A204.1 (cell line): ENCODE data around the gene MBP.
"Not testable (repeated sequence)": the region's sequence is repeated elsewhere in the genome, so short reads cannot be mapped to it uniquely, and the experiment has no call there.

Experiments
- FAIRE-seq: peaks from 2 replicates; lab custom pipeline; 2012; peaks lifted over from hg19 to GRCh38; lab: Jason Lieb, UNC

MBP gene

DNA sequence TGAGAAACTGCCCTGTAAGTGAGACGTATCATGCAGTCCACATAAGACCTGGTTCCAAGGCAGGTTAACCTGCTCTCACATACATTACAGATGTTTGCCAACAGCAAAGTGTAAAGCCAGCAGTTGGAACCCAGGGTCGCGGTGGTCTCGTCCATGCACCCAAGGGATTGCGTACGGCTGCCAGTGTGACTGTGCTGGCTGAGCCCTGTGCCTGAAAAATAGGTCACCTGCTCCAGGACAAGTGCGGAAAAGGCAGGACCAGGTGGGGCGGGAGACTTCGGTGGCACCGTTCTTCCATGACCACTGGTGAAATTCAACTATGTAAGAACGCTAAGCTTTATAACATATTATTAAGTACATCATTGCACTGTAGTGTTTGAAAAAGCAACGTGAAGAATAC, 110.5 kb downstream of the MBP start:
- FAIRE-seq = no peak

DNA sequence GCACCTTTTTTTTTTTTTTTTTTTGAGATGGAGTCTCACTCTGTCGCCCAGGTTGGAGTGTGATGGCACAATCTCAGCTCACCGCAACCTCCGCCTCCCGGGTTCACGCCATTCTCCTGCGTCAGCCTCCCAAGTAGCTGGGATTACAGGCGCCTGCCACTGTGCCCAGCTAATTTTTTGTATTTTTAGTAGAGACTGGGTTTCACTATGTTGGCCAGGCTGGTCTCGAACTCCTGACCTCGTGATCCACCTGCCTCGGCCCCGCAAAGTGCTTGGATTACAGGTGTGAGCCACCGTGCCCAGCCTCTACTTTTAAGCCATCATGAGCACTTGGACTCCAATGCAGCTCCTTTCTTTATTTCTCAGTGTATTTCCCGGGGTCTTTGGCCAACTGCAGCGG, 111.1 kb downstream of the MBP start:
- FAIRE-seq = not testable (repeated sequence)

DNA sequence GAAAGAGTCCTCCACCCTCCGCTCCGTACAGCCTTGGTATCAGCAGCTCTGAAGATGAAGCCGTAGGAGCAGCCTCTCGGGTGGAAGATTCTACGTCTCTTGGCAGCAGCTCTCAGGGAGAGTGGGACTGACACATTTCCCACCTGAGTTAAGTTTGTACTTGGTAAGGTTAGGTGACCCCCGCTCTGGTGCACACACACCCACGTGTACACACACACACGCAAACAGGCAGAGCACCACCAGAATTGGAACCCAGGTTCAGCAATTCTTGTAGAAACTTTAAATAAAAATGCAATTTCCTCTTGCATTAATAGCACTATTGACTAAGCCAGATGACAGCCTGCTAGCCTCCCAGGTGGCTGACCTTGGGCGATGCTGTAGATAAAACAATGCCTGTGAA, 111.5 kb downstream of the MBP start:
- no peak for FAIRE-seq

DNA sequence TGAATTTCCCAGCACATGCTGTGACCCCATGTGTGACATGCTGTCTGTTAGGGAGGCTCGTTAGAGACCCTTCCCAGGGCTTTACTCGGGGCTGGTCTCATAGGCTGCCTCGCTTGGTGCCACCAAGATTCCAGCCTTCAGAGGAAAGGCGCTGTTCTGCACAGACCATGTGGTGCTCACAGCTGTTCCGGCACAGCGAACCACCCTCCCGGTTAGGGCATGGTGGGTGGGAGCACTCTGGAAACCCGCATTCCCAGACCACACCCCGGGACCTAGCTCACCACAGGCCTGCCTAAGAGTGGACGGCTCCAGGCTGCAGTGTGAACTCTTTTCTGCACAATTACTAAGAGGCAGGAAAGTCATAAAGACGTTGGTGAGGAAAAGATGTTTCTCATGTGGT, 112.0 kb downstream of the MBP start:
- FAIRE-seq = no peak

DNA sequence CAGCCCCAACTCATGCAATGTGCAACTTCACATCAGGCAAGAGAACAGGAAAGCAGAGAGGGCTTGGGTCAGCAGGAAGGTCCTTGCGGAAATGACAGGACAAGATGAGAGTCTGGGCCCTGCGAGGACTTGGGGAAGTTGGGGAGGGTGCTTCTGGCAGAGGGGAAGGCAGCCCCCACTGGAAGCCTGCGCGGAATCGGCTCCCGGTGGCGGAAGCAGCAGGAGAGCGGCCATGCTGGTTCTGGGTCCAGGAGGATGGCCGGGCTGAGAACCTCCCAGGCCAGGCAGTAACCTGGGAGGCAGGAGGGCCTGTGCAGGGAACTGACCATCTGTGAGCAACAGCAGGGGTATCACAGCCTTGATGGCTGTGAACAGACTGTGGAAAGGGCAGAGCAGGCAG, 112.9 kb downstream of the MBP start:
- no peak for FAIRE-seq

DNA sequence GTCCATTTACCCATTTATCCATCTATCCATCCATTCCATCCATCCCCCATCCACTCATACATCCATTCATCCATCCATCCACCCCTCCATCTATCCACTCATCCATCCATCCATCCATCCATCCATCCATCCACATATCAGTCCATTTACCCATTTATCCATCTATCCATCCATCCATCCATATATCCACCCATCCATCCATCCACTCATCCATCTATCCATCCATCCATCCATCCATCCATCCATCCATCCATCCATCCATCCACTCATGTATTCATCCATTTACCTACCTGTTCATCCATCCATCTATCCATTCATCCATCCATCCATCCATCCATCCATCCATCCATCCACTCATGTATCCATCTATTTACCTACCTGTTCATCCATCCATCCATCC, 113.9 kb downstream of the MBP start:
- not testable (repeated sequence) for FAIRE-seq

DNA sequence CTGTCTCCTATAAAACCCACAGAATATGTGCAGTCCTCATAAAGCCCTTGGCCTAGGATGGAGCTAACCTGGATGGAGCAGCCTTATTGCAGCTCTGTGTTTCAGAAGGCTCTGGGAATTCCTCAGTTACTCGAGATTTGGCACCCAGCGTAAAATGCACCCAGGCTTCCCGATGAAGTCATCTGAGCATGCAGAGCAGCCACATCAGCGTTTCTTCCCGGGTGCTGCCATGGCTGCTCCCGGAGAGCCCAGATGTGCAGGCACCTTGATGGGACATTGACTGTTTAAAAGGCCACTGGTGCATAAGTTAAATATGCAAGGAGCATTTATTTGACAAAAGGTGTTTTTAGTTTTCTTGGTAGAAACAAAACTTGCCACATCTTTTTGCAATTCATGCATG, 115.2 kb downstream of the MBP start:
- no peak for FAIRE-seq

DNA sequence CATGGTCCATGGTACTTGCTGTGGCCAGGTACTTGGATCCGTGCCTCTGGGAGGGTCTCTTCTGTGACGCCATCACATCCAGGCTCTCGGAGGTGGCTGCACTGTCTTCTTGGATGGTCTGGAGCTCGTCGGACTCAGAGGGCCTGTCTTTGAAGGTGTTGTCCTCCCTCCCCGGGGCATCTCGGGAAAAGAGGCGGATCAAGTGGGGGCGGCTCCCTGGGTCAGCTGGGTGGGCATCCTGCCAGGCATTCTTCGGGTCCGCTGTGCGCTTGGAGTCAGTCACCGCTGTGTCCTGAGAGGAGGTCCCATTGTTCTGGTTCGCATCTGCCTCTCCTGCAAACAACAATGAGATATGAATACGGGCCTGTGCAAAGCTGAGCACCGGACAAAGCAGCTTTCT, 115.6 kb downstream of the MBP start:
- FAIRE-seq = no peak

DNA sequence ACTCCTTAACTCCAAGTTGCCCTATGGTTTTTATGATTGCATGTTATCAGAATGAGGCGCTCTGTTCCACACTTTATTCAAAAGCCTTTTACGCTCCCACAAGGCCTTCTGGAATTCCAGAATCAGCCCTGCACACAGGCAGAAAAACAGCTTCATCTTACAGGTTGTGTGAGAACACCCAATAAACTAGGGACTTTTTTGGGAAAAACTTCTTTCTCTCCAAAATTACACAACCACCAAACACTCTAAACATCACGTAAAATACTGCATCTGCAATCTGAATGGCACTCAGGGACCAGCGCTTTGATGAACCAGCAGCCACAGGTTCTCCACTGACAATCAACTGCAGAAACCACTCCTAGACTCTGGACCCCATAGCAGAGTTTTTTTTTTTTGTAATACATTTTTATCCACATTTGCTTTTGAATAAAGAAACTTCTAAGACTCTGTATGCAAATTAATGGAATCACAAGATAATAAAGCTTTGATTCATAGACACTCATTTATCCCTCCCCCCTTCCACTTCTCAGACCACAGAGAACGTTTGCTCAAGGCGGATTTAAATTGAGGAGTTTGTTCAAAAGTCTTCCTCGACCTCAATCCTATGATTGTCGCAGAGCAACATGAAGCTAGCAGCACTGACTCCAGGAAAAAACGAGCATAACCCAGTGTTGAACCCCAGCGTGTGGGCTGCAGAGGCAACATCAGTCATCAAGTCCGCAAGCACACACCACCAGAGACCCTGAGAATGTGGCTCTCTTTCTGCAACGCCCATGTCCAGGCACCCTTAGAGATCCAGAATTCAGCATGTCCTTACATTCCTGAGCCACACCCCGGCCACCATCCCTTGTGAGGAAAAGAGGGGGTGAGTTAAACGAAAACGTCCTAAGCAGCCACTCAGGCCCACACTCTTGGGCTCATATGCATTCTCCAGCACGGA, 116.5 kb downstream of the MBP start:
- no peak for FAIRE-seq

DNA sequence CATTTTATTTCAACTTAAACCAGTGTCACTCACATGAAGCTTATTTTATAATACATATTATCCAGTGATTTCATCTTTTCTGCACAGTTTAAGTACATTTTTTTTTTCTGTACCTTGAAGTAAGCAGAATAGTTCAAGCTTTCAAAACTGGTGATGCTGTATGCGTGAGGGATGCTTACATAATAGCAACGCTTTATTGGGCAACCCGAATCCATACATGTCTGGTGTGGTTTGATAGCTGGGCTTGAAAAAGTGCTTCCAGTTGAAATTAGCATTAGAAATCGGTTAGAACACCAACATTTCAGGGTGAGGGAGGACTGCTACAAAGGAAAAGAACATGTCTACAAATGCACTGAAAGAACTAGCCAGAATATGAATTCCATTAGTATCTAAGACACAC, 117.4 kb downstream of the MBP start:
- no peak for FAIRE-seq

DNA sequence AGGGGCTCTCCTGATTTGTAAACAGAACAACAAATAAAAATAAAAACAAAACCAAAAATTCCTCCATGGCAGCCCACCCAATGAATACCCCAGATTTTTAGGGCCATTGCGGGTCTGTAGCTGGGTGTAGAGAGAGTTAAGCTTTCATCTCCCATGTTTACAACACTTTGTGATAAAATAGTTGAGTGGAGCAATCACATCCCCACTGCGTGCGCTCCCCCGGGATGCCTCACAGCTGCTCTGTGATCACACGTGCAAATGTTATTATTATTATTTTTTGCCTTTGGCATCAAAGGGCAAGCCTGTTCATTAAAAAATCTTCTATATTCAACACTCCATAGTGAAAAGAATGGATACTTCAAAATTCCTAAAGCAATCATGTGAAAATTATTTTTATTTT, 118.0 kb downstream of the MBP start:
- no peak for FAIRE-seq

DNA sequence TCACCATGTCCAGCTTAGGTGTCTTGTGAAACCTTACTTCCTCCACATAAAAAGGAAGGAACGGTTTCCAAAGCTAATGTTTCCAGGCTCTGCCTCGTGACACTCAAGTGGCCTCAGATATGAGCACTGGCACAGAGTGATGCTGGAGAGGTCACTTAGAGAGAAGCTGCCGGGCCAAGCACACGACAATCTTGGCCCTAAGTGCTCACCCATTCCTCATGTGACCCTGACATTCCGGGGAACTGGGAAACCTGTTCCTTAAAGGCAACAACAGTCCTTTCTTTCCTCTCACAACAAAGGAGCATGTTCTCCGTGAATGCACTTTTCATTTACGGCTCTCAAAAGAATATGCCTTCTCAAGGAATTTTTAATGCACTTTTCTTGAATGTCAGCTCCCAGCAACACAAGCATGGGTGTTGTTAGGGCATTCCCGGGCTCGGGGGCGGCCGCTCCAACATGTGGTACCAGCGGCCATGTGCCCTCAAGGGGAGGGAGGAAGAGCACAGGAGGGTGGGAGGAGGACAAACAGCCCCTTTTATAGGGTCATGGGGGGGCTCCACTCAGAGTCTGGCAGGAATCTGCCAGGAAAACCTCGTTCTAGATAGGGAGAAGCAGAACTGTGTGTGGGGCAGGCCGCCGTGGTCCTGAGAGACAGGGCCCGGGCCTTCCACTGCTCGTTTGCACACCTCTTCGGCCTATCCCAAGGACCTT, 118.6 kb downstream of the MBP start:
- FAIRE-seq = no peak

DNA sequence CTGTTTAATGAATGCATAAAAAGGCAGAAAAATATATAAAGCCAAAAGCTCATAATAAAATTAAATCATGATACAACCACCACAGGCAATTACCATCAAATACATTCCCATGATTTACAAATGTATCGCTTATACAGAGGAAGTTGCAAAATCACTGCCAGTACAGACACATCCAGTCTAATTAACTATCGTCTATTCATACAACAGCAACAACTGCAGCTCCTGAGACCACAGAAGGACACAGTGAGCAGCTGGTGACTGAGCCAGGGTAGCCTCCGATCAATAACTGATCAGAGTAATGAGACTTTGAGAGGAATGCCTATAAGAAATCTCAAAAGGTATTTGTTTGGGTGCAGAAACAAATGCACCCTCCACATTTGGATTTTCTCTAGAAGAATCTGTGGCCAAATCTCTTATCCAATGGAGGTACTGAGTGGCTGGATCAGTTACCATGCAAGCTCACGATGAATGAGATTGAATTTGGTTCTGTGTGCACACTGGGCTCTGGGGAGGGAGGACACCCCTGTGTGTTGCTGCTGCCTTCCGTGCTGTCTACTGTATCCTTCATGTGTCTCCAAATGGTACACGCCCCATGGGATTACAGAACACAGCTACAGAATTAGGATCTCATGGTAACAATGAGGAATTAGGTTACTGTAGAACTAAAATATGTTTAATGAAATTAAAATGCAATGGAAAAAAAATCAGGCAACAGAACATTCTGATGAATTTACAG, 119.6 kb downstream of the MBP start:
- no peak for FAIRE-seq

DNA sequence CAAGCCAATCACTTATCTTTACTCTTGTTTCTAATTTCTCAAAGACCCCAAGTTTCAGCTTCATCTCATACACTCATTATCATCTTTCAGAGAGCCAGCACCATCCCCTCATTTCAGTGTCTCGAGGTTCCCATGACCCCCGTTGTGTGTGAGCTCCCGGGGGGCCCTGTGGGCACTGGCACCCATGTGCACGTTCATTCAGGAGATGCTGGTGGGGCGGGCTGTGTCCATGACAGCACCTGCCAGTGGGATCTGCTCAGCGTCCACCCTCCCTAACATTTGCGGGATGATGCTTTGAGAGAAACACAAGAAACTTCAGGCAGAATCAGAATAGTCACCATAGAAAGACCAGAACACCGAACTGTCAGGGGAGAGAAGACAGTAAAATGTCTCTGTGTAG, 120.5 kb downstream of the MBP start:
- FAIRE-seq = no peak

DNA sequence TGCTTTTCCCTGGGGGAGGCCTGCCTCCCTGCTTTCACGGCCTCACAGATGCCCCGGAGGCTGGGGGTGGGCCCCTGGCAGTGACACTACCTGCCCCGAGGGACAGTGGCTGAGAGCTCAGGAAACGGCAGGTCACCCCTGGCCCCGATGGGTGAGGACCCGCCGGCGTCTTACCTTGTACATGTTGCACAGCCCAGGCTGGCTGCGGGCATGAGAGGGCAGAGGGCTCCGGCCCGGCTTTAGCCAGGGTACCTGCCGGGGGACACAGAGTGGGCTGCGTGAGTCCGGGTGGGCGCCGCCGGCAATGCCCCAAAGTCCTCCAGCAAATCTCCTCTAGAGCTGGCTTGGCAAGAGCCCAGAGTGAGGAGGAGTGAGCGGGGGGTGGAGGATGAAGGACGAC, 122.9 kb downstream of the MBP start:
- no peak for FAIRE-seq

DNA sequence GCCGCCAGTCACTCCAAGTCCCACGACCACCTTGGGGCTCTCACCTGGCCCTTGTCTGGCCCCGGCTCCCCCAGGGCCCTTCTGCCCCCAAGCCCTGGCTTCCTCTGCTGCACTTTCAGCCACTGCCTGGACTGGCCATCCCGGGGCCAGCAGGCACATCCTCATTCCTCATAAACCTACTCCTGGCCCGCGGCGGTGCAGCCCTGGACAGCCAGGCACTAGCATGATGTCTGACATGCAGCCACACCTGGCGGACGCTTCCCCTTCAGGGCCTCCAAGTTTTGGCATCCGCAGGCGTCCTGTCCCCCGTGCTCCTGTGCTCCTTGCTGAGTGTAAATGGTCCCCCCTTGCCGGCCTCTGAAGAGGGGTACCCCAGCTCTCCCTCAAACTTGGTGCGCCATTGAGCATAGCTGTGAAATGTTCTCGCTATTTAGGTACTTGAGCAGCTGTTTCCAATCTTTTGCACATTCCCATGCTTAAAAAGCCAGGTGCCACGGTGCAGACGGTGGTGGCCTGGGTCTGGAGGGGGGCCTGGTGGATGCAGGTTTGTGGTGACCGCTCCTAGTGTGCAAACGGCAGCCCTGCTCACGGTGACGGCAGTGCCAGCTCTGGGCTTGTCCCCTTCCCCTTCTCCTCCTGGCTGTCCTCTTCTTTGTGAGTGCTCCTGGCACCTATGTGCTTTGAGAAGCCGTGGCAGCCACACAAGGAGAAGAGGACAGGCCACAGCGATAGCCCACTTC, 123.8 kb downstream of the MBP start:
- no peak for FAIRE-seq

DNA sequence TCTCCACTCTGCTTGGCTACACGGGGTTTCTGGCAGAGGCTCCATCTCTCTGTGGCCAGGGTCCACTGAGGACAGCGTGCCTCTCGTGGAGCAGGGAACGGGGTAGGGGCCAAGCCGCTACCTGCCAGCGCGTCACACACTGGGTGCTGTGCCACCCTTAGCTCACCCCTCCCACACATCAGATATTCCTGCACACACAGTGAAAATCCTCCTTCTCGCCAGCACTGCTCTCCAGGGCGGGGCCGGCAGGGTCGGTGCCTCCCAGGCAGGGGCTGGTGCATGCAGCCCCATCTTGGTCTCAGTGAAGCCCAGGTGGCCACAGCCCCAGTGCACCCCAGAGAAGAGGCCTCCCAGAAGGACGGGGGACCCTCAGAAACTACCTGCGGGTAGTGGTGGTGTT, 124.6 kb downstream of the MBP start:
- no peak for FAIRE-seq

DNA sequence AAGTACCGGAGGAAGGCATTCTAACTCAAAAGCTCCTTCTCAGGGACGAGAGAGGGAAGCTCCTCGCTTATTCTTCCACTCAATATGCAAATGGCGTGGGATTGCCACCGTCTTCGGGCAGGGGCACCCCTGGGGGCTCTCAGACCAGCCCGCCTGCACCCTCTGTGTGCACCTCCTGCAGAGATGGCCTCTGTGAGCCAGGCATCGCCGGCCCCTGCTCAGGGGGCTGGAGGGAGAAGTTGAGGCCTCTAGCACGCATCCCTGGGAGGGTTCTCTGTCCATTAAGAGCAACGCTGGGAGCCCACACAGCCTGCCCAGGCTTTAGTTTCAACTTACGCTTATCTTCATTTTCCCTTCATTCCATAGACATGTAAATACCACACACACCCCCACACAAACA, 125.3 kb downstream of the MBP start:
- no peak for FAIRE-seq

DNA sequence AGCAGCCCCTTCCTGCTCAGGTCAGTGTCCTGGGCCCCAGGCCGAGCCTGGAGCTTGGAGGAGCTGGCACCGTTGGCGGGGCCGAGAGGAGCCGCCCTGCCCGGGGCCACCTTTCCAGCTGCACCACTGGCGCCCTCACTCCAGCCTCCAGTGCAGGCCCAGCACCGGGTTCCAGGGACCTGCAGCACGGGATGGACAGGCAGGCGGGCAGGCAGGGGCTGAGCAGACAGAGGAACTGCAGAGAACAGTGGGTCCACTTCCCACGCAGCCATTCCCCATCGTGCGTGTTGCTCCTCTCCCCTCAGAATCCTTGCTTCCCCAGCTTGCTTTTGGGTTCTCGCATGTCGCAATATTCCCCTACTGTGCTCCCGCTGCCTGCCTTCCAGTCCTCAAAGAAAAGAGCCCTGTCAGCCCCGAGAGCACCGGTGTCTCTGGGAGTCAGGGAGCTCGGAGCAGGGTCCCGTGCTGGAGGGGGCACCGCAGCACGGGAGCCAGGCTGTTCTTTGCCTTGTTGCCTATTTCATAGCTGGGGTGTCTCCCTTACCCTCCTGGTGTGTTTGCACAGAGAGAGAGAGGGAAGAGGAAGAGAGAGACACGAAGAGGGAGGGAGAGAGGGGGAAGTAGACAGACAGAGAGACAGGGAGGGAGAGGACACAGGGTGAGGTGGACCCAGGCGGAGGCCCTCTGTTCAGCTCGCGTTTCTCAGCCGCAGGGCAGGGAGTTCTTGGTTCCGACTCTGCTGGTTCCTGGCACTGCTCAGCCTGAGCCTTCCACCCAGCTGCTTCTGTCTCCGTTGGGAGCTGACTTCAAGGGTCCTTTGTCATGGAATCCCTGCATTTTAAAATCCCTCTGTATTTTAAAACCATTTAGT, 126.0 kb downstream of the MBP start:
- FAIRE-seq = no peak

DNA sequence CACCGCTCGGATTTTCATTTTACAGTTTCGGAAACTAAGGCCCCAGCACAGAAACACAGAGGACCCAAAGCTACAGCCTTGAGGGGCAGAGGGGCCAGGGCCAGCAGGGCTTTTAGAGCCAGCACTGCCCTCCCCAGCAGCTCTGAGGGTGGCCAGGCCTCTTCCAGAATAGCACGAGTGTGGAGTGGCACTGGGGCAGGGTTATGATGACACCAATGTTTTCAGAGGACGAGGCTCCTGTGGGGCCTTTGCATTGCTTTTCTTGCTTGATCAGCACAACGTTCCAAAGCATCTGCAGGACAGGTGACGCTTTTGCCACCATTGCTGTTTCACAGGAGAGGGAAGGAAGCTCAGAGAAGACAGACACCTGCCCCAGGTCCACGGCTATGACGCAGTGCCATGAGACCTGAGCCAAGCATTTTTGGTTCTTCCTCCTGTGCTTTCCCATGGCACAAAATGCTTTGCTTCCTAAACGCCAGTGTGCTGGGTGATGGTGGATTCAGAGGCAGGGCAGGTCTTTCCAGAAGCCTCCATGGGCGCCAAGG, 126.9 kb downstream of the MBP start:
- no peak for FAIRE-seq
